ENCODE measurements around the gene POU2AF3.

DNA sequence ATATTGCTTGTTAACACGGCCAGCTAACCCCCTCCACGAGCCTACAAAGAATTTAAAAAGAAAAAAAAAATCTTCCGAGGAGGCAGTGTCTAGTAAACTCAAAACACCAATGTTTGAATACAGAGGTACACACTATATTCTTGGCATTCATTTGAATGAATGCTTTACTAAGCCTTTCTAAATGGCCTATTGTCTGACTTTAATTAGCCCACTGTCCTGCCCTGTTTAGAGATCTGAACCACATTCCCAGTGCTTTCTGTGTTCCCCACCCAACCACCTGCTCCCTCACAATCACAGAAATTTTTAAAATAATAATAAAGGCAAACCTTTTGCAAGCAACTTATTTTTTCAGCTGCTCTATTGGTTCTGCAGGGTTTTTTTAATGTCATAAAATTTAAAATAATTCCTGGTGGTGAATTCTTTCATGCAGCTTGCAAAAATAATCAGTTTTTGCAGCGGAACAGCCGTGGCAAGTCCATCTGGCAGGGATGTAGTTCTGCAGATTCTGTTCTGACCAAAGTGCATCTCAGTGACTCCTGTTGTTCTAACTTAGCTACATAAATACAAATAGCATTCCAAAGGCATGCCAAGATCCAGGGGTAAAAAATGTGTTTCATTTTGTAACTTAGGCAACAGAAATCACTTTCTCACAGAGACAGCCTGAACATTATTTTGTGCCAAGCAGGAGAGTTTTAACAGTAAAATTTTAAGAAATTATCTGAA is 29.0 kb upstream of the POU2AF3 start:
- TF ChIP-seq CTCF (conservative IDR thresholded peaks at IDR 0.05): no peak
- no peak for TF ChIP-seq ZFX (IDR thresholded peaks at IDR 0.05)
